Thyroid gland (tissue), 4 donors: ENCODE results near the gene PSMG4.

Experiments used
- POLR2A ChIP-seq, 2 donors: fragments of 450-650 bp; IDR thresholded peaks; one replicate each; pipeline ENCODE4 v1.6.1; 2017; ENCODE audit warnings: antibody characterized with exemption in 2 of 2, mild to moderate bottlenecking in 2 of 2, moderate library complexity in 1 of 2
- TF ChIP-seq, protein P1 (sequence below), 6 experiments: fragments of 200-600 bp in 3 of 6; fragments of 450-650 bp in 3 of 6; sonication (generic) in 3 of 6; IDR thresholded peaks; one replicate each; pipeline ENCODE4 v1.5.1; 2016 to 2019; ENCODE audit warnings: antibody characterized with exemption in 6 of 6, mild to moderate bottlenecking in 2 of 6, inconsistent platforms in 1 of 6, moderate library complexity in 1 of 6

DNA sequence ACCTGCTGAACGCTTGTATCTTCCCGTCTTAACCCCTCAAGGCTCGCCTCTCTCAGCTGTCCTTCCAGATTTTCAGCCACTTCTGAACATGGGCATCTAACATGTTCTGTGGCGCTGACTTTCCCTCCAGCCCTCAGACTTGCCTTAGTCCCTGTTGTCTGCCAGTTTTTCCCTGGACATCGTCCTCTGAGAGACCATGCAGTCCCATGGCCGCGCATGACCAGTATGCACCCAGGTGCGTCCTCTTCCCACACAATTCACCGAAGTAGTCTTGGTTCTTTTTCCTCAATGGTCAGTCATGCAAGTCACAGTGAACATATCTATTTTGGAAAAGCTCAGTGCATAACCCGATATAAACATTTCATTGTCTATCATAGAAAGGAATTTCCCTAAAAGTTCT lies 40.5 kb upstream of the PSMG4 start:
- TF ChIP-seq, protein P1, sequence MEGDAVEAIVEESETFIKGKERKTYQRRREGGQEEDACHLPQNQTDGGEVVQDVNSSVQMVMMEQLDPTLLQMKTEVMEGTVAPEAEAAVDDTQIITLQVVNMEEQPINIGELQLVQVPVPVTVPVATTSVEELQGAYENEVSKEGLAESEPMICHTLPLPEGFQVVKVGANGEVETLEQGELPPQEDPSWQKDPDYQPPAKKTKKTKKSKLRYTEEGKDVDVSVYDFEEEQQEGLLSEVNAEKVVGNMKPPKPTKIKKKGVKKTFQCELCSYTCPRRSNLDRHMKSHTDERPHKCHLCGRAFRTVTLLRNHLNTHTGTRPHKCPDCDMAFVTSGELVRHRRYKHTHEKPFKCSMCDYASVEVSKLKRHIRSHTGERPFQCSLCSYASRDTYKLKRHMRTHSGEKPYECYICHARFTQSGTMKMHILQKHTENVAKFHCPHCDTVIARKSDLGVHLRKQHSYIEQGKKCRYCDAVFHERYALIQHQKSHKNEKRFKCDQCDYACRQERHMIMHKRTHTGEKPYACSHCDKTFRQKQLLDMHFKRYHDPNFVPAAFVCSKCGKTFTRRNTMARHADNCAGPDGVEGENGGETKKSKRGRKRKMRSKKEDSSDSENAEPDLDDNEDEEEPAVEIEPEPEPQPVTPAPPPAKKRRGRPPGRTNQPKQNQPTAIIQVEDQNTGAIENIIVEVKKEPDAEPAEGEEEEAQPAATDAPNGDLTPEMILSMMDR (IDR thresholded peaks at IDR 0.05) = no peak
- no peak for TF ChIP-seq POLR2A (IDR thresholded peaks at IDR 0.05)
